Effector memory CD8-positive, alpha-beta T cell (primary cell): ENCODE measurements around the gene USP12.
"Not testable (repeated sequence)": the region's sequence is repeated elsewhere in the genome, so short reads cannot be mapped to it uniquely, and the experiment has no call there.

Source experiments
- ATAC-seq: fragments of 150-1000 bp; cut with Tn5 transposase; replicated peaks from 2 replicates; pipeline ENCODE4 v1.10.0; 2021; ENCODE audit warnings: mild to moderate bottlenecking, moderate library complexity
- DNase-seq, 3 experiments: peaks; one replicate each; pipeline ENCODE4 v3.0.0; 2021
- H3K27ac Mint-ChIP-seq, 2 donors: one replicate each; pipeline ENCODE4 v1.8.0; 2022; ENCODE audit warnings: mild to moderate bottlenecking in 2 of 2, mixed read lengths in 2 of 2, moderate library complexity in 2 of 2
- H3K27me3 Mint-ChIP-seq, 2 donors: one replicate each; pipeline ENCODE4 v1.8.0; 2022; ENCODE audit warnings: mixed read lengths in 2 of 2
- H3K36me3 Mint-ChIP-seq: one replicate; pipeline ENCODE4 v1.8.0; 2022; ENCODE audit warnings: mild to moderate bottlenecking, moderate library complexity, mixed read lengths; ENCODE audit not compliant: insufficient read depth
- H3K4me1 Mint-ChIP-seq, 2 donors: one replicate each; pipeline ENCODE4 v1.8.0; 2022; ENCODE audit warnings: low read depth in 2 of 2, mixed read lengths in 2 of 2
- H3K4me3 Mint-ChIP-seq, 2 donors: one replicate each; pipeline ENCODE4 v1.8.0; 2022; ENCODE audit warnings: mild to moderate bottlenecking in 2 of 2, mixed read lengths in 2 of 2, moderate library complexity in 2 of 2
- H3K9me3 Mint-ChIP-seq, 2 donors: one replicate each; pipeline ENCODE4 v1.8.0; 2022; ENCODE audit warnings: mixed read lengths in 2 of 2
- total RNA-seq, 9 experiments: gene quantifications; one replicate each; lab custom pipeline; 2026; lab: John Stamatoyannopoulos, UW

Gene USP12, protein sequence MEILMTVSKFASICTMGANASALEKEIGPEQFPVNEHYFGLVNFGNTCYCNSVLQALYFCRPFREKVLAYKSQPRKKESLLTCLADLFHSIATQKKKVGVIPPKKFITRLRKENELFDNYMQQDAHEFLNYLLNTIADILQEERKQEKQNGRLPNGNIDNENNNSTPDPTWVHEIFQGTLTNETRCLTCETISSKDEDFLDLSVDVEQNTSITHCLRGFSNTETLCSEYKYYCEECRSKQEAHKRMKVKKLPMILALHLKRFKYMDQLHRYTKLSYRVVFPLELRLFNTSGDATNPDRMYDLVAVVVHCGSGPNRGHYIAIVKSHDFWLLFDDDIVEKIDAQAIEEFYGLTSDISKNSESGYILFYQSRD
- total RNA-seq, result 49.3 to 220 (median 76.6) reads per million in 9 experiments

DNA sequence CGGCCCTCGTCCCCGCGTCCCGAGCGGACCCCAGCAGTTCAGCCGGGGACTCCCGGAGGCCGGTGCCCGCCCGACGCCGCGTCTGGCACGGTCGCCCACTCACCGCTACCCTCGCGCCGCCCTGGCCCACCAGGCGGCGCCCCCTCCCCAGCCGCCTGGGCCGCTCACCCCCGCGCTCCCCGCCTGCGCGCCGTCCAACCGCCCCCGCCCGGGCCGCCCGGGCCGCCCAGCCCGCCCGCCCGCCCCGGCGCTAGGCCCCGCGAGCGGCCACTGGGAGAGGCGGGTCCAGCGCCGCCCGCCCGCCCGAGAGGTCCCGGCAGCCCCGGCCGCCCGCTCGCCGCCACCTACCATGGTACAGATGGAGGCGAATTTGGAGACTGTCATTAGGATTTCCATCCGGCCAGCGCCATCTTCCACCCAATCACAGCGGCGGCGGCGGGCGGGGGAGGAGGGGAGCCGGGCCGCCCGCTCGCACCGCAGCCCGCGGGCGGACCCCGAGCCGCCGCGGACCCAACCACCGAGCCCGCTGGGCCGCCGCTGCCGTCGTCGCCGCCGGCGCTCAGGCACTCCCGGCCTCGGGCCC lies at the start of gene USP12:
Gene USP12 (minus strand): TSS at position 568 of the 583 bp plus-strand sequence. CDS start 172 bp downstream, at position 396.
- no peaks in the 10 kb centered on the region for H3K27me3 Mint-ChIP-seq
- H3K9me3 Mint-ChIP-seq, result no peaks in the 10 kb centered on the region
- peak within 1 kb of the TSS; percentile 99 for H3K4me3 Mint-ChIP-seq
- H3K4me1 Mint-ChIP-seq, result peaks cover 28 to 39% of the 10 kb centered on the region in 2 donors
- ATAC-seq (no peak), DNase-seq (peak in 1 of 3 experiments; percentile 5)
- peak within 1 kb of the TSS; percentile 98 for H3K27ac Mint-ChIP-seq
- peaks cover 12% of the 10 kb centered on the region for H3K36me3 Mint-ChIP-seq

DNA sequence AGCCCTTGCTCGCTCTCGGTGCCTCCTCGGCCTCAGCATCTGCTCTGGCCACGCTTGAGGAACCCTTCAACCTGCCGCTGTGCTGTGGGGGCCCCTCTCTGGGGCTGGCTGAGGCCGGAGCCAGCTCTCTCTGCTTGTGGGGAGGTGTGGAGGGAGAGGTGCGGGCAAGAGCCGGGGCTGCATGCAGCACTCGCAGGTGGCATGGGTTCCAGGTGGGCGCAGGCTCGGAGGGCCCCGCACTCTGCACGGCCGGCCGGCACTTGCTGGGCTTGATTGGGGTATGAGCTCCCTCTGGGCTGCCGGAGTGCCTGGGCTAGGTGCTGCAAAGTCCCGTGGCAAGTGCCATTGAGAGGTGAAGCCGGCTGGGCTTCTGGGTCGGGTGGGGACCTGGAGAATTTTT lies 48.0 kb upstream of the USP12 start:
- Mint-ChIP-seq H3K36me3 (no peaks in the 10 kb centered on the region), H3K27ac (no peak overlapping the region), H3K4me3 (no peak overlapping the region), H3K4me1 (no peaks in the 10 kb centered on the region), H3K27me3 (peaks cover 20 to 38% of the 10 kb centered on the region in 2 donors), H3K9me3 (no peaks in the 10 kb centered on the region)
- DNase-seq (no peak), ATAC-seq (no peak)

DNA sequence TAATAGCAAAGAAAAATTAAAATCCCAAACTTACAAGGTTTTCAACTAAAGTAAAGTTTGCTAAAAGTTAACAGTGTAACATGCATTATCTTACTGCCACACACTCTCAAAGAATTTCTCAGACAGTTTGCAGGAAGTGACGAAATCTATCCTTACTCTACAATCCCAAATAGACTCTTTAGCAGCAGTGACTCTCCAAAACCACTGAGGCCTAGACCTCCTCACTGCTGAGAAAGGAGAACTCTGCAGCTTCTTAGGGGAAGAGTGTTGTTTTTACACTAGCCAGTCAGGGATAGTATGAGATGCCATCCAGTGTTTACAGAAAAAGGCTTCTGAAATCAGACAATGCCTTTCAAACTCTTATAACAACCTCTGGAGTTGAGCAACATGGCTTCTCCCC lies 47.2 kb upstream of the USP12 start:
- not testable (repeated sequence) for H3K9me3 Mint-ChIP-seq, ATAC-seq, DNase-seq, H3K4me3 Mint-ChIP-seq, H3K4me1 Mint-ChIP-seq, H3K36me3 Mint-ChIP-seq, H3K27ac Mint-ChIP-seq
- peaks cover 13 to 30% of the 10 kb centered on the region in 2 donors for H3K27me3 Mint-ChIP-seq

DNA sequence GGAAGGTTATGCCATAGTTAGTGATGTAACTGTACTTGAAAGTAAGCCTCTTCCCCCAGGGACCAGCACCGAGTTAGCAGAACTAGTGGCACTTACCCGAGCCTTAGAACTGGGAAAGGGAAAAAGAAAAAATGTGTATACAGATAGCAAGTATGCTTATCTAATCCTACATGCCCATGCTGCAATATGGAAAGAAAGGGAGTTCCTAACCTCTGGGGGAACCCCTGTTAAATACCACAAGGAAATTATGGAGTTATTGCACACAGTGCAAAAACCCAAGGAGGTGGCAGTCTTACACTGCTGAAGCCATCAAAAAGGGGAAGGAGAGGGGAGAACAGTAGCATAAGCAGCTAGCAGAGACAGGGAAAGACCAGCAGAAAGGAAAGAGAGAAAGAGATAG lies 46.2 kb upstream of the USP12 start:
- not testable (repeated sequence) for ATAC-seq, H3K9me3 Mint-ChIP-seq, DNase-seq, H3K4me3 Mint-ChIP-seq, H3K36me3 Mint-ChIP-seq, H3K27ac Mint-ChIP-seq, H3K4me1 Mint-ChIP-seq
- H3K27me3 Mint-ChIP-seq, result peaks cover 7 to 30% of the 10 kb centered on the region in 2 donors

DNA sequence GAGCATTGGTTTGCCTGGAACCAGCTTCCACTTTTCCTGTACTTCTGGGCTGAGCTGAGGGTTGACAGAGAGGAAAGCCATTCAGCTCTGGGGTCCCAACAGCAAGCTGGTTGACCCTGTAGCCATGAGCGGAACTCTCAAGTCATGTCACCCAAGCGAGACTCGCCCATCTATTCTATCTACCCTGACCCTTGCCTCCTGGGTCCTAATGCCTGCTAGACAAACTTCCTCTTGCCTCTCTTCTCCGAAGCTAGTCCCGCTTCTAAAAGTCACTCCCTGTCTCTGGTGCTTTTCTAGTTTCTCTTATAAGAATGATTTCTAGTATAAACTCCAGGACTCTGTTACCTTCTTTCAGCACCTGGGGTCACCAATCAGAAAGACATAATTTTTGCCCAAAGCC lies 41.8 kb upstream of the USP12 start:
- not testable (repeated sequence) for H3K4me3 Mint-ChIP-seq, H3K27me3 Mint-ChIP-seq, H3K9me3 Mint-ChIP-seq, DNase-seq, H3K36me3 Mint-ChIP-seq, ATAC-seq, H3K4me1 Mint-ChIP-seq
- peak overlapping the region in 1 of 2 donors; percentile 4 for H3K27ac Mint-ChIP-seq

DNA sequence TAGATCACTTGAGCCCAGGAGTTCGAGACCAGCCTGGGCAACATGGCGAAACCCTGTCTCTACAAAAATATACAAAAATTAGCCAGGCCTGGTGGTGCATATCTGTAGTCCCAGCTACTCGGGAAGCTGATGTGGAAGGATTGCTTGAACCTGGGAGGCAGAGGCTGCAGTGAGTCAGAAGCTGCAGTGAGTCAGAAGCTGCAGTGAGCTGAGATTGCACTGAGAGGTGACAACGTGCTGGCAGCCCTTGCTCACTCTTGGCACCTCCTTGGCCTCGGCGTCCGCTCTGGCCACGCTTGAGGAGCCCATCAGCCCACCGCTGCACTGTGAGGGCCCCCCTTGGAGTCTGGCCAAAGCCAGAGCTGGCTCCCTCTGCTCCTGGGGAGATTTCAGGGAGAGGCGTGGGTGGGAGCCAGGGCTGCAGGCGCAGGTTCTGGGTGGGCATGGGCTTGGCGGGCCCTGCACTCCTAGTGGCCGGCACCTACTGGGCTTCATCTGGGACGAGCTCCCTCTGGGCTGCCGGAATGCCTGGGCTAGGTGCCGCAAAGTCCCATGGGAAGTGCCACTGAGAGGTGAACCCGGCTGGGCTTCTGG lies 40.3 kb upstream of the USP12 start:
- peaks cover 6 to 9% of the 10 kb centered on the region in 2 donors for H3K27me3 Mint-ChIP-seq
- H3K4me3 Mint-ChIP-seq, result peak overlapping the region in 1 of 2 donors; percentile 56
- peaks cover 9% of the 10 kb centered on the region for H3K36me3 Mint-ChIP-seq
- DNase-seq (no peak), ATAC-seq (no peak)
- peaks cover 3 to 8% of the 10 kb centered on the region in 2 donors for H3K4me1 Mint-ChIP-seq
- no peaks in the 10 kb centered on the region for H3K9me3 Mint-ChIP-seq
- H3K27ac Mint-ChIP-seq, result no peak overlapping the region

DNA sequence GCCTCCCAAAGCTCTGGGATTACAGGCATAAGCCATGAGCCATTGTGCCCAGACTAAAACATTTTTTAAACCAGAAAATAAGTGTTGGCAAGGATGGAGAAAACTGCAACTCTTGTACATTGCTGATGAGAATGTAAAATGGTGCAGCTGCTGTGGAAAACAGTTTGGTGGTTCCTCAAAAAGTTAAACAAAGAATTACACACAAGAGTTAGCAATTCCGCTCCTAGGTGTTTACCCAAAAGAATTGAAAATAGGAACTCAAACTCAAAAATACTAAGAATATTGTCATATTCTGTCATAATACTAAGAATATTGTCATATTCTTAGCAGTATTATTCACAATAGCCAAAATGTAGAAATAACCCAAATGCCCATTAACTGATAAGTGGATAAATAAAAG lies 39.7 kb upstream of the USP12 start:
- Mint-ChIP-seq H3K27me3 (peaks cover 6 to 9% of the 10 kb centered on the region in 2 donors), H3K36me3 (peaks cover 9% of the 10 kb centered on the region), H3K27ac (no peak overlapping the region), H3K4me3 (no peak overlapping the region), H3K9me3 (no peaks in the 10 kb centered on the region), H3K4me1 (peaks cover 3 to 8% of the 10 kb centered on the region in 2 donors)
- DNase-seq, result no peak
- no peak for ATAC-seq

DNA sequence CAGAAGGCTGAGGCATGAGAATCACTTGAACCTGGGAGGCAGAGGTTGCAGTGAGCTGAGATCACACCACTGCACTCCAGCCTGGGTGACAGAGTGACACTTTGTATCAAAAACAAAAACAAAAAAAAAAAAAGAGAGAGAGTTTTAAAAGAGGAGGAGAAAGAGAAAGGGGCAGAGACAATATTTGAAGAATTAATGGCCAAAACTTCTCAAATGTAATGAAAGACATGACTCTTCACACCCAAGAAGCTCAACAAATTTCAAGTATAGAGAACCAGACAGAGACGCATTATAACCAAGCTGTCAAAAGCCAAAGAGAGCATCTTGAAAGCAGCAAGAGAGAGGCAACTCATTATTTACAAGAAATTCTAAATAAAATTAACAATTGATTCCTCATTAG lies 36.9 kb upstream of the USP12 start:
- Mint-ChIP-seq H3K27ac (no peak overlapping the region), H3K4me1 (peaks cover 3 to 8% of the 10 kb centered on the region in 2 donors), H3K9me3 (no peaks in the 10 kb centered on the region), H3K36me3 (peaks cover 9% of the 10 kb centered on the region), H3K27me3 (peaks cover 9 to 10% of the 10 kb centered on the region in 2 donors), H3K4me3 (no peak overlapping the region)
- ATAC-seq (no peak), DNase-seq (no peak)

DNA sequence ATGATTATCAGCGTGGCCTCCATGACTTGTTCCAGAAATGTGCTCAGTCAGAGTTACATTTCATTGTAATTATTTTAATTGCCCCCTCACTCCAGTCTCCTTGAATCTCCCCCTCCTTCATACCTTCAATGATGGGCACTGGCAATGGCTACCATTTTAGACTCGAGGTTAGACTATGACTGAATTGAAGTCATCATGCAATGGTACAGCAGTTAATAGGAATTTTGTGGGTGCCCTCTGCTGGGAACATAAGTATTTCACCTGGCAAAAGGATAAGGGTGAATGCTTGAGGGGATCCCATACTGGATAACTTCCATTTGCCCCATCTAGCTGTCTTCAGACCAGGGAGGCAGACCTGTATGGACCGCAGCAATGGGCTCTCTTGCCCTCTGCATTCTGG lies 32.2 kb upstream of the USP12 start:
- Mint-ChIP-seq H3K4me1 (no peaks in the 10 kb centered on the region), H3K9me3 (no peaks in the 10 kb centered on the region), H3K4me3 (no peak overlapping the region), H3K27ac (no peak overlapping the region), H3K36me3 (no peaks in the 10 kb centered on the region), H3K27me3 (peaks cover 10 to 21% of the 10 kb centered on the region in 2 donors)
- ATAC-seq (no peak), DNase-seq (no peak)

DNA sequence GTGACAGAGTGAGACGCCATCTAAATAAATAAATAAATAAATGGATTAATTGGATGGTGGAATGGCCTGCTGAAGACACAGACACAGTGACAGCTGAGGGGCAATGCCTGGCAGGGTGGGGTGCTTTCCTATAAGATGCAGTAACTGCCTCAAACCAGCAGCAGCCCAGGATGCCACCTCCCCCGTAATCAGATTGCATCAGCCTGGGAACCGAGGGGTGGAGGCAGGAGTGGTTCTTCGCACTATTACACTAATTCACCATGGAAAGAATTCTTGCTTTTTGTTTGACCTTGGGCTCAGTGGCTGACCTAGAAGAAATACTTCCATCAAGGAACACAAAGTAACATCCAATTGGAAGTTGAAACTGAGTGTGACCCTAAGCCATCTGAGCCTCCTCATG lies 31.6 kb upstream of the USP12 start:
- Mint-ChIP-seq H3K4me3 (no peak overlapping the region), H3K27ac (no peak overlapping the region)
- no peak for ATAC-seq

DNA sequence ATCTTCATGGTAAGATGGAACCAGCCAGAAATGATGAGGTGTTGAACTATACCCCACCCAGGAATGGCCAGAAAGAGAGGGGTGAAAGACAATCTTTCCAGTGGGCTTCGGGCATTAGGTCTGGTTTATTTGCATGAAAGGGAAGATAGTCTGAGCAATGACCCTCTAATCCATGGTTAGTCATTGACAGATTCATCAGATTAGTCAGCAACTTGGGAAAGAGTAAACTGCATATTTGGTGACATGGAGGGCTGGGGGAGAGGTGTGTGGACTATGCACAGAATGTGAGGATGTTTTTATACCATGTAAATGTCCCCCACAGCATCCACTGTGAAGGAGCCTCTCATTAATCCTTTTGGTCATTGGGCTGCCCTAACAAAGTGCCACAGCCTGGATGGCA lies 30.1 kb upstream of the USP12 start:
- H3K27ac Mint-ChIP-seq, result no peak overlapping the region
- H3K27me3 Mint-ChIP-seq, result peaks cover 4 to 13% of the 10 kb centered on the region in 2 donors
- DNase-seq (no peak), ATAC-seq (no peak)
- no peaks in the 10 kb centered on the region for H3K4me1 Mint-ChIP-seq
- no peaks in the 10 kb centered on the region for H3K36me3 Mint-ChIP-seq
- no peak overlapping the region for H3K4me3 Mint-ChIP-seq
- no peaks in the 10 kb centered on the region for H3K9me3 Mint-ChIP-seq

More for the DNA sequence above, 31.6 kb upstream of the USP12 start:
- no peak for DNase-seq
- H3K4me1 Mint-ChIP-seq, result no peaks in the 10 kb centered on the region
- H3K36me3 Mint-ChIP-seq, result no peaks in the 10 kb centered on the region
- peaks cover 10 to 21% of the 10 kb centered on the region in 2 donors for H3K27me3 Mint-ChIP-seq
- H3K9me3 Mint-ChIP-seq, result no peaks in the 10 kb centered on the region

DNA sequence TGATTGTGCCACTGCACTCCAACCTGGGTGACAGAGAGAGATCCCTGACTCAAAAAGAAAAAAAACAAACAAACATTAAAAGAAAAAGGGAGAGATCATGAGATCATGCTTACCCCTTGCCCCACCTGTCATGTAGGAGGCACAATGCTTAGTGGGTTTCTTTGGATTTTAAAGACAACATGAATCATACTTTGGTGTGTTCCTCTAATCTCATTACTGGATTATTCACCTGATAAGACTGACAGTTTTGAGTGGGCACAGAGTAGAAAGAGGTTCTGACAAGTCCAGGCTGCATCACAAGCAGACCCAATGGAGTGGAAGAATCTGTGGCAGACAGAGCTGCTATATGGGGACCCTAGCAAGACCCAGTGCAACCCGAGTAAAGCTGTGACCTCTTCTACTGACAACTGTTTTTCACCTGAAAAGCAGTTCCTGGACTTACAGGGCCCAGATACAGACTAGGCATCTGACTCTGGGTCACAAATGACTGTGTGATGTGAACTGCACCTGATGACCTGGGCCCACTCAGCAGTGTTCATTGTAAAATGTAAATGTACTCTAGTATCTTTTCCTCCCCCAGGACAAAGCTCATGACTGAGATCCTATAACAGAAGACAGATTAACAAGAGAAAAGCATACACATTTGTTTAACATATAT lies 28.9 kb upstream of the USP12 start:
- no peak overlapping the region for H3K27ac Mint-ChIP-seq
- ATAC-seq (no peak), DNase-seq (no peak)
- no peaks in the 10 kb centered on the region for H3K36me3 Mint-ChIP-seq
- peaks cover 10 to 24% of the 10 kb centered on the region in 2 donors for H3K27me3 Mint-ChIP-seq
- H3K4me1 Mint-ChIP-seq, result no peaks in the 10 kb centered on the region
- no peaks in the 10 kb centered on the region for H3K9me3 Mint-ChIP-seq
- H3K4me3 Mint-ChIP-seq, result no peak overlapping the region

DNA sequence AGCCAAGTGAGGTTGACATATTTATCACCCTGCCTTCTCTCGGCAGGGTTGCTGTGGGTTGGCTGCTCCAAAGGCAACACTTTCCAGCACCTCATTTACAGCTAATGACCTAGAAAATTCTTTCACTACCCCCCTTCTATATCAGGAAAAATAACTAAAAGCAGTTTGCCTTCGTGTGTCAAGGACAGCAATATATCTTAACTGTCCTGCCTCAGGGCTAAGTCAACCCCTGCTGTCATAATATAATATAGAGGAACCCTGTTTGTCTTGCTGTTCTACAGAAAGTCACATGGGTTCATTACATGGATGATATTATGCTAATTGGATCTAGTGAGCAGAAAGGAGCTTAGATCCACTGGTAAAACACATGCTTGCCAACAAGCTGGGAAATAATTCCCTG lies 28.1 kb upstream of the USP12 start:
- Mint-ChIP-seq H3K9me3 (no peaks in the 10 kb centered on the region), H3K4me1 (no peaks in the 10 kb centered on the region), H3K27ac (no peak overlapping the region), H3K36me3 (no peaks in the 10 kb centered on the region), H3K4me3 (no peak overlapping the region), H3K27me3 (peaks cover 14 to 32% of the 10 kb centered on the region in 2 donors)
- no peak for ATAC-seq
- no peak for DNase-seq
